SU-DHL-6 (cell line): ENCODE measurements around the gene CASP9.
"Not testable (repeated sequence)": the region's sequence is repeated elsewhere in the genome, so short reads cannot be mapped to it uniquely, and the experiment has no call there.

Experiments
- H2AFZ ChIP-seq: fragments of 200-600 bp; sonication (generic); 2 replicates; pipeline ENCODE4 v1.6.1; 2014; ENCODE audit warnings: low read depth, mild to moderate bottlenecking, moderate library complexity, mixed read lengths, antibody characterized with exemption, low read length; ENCODE audit not compliant: severe bottlenecking
- H3F3A ChIP-seq: fragments of 200-600 bp; shearing (Covaris generic); 2 replicates; pipeline ENCODE4 v1.6.0; 2016; ENCODE audit warnings: antibody characterized with exemption, mild to moderate bottlenecking; ENCODE audit not compliant: insufficient read depth
- H3K27ac ChIP-seq: fragments of 200-600 bp; sonication (generic); 2 replicates; pipeline ENCODE4 v1.5.1; 2016; ENCODE audit warnings: low read depth, mild to moderate bottlenecking, low read length, moderate library complexity, mixed read lengths
- H3K27me3 ChIP-seq: fragments of 200-600 bp; sonication (generic), shearing (Covaris generic); 2 replicates; pipeline ENCODE4 v1.6.0; 2014; ENCODE audit warnings: mild to moderate bottlenecking, low read length
- H3K36me3 ChIP-seq: fragments of 200-600 bp; sonication (generic); 2 replicates; pipeline ENCODE4 v1.6.1; 2014; ENCODE audit warnings: mild to moderate bottlenecking, low read length, mixed read lengths
- H3K4me2 ChIP-seq: fragments of 300-600, 200-600 bp; shearing (Covaris generic), sonication (generic); 2 replicates; pipeline ENCODE4 v1.6.0; 2014; ENCODE audit warnings: low read length, low read depth, mild to moderate bottlenecking; ENCODE audit not compliant: poor library complexity, severe bottlenecking
- H3K4me3 ChIP-seq: fragments of 200-600 bp; sonication (generic); 2 replicates; pipeline ENCODE4 v1.5.1; 2014; ENCODE audit warnings: antibody characterized with exemption, low read length, mild to moderate bottlenecking, mixed read lengths; ENCODE audit not compliant: insufficient read depth, poor library complexity, severe bottlenecking
- H3K79me2 ChIP-seq: fragments of 200-600 bp; sonication (generic); 2 replicates; pipeline ENCODE4 v1.6.1; 2014; ENCODE audit warnings: mild to moderate bottlenecking, low read length, moderate library complexity; ENCODE audit not compliant: insufficient read depth
- H3K9ac ChIP-seq: fragments of 200-600 bp; sonication (generic); 2 replicates; pipeline ENCODE4 v1.7.0; 2014; ENCODE audit warnings: mild to moderate bottlenecking, low read length
- H3K9me2 ChIP-seq: fragments of 200-600 bp; sonication (generic); replicated peaks from 2 replicates; pipeline ENCODE4 v1.6.1; 2014; ENCODE audit warnings: low read length; ENCODE audit not compliant: insufficient read depth
- H3K9me3 ChIP-seq: fragments of 200-600 bp; sonication (generic); 2 replicates; pipeline ENCODE4 v1.6.1; 2014; ENCODE audit warnings: low read length, mixed read lengths; ENCODE audit not compliant: insufficient read depth
- H4K20me1 ChIP-seq: fragments of 200-600 bp; sonication (generic); 2 replicates; pipeline ENCODE4 v1.6.1; 2014; ENCODE audit warnings: low read depth, mild to moderate bottlenecking, antibody characterized with exemption, low read length, moderate library complexity, mixed read lengths
- EZH2phosphoT487 ChIP-seq: fragments of 200-600 bp; sonication (generic), shearing (Covaris generic); conservative IDR thresholded peaks from 2 replicates; pipeline ENCODE4 v1.6.1; 2018; ENCODE audit warnings: mild to moderate bottlenecking, antibody characterized with exemption, low read length, moderate library complexity, mixed read lengths
- TF ChIP-seq, protein P1 (sequence below): fragments of 200-600 bp; sonication (generic); IDR thresholded peaks from one replicate; pipeline ENCODE4 v1.5.1; 2017; ENCODE audit warnings: antibody characterized with exemption, mild to moderate bottlenecking, low read length, moderate library complexity; ENCODE audit not compliant: insufficient read depth, poor library complexity, severe bottlenecking

The CASP9 gene

DNA sequence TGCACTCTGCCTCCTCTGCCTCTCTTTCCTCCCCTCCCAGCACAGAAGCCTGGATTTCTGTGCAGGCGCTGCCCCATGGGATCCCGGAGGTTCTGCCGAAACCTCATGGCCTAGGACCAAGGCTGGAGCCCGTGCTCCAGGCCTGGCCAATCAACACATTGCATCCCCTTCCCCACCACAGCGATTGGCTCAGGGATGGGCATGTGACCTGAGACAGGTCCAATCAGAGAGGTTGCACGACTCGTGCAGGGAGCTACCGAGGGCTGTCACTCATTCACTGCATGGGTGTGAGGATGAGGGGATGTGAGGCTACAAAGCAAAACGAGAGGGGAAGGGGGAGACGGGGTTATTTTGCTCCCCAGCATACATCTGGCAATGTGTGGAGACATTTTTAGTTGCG lies 51.4 kb downstream of the CASP9 start:
- Histone ChIP-seq H3K4me3 (no peak overlapping the region), H3K9me3 (no peaks in the 10 kb centered on the region), H3K27ac (no peak overlapping the region), H3K9me2 (no peaks in the 10 kb centered on the region), H3K9ac (no peak overlapping the region), H3K79me2 (no peaks in the 10 kb centered on the region), H3K27me3 (no peaks in the 10 kb centered on the region), H3F3A (no peaks in the 10 kb centered on the region), H3K36me3 (no peaks in the 10 kb centered on the region), H2AFZ (no peak overlapping the region), H4K20me1 (no peaks in the 10 kb centered on the region), H3K4me2 (no peak overlapping the region)
- TF ChIP-seq, protein P1, sequence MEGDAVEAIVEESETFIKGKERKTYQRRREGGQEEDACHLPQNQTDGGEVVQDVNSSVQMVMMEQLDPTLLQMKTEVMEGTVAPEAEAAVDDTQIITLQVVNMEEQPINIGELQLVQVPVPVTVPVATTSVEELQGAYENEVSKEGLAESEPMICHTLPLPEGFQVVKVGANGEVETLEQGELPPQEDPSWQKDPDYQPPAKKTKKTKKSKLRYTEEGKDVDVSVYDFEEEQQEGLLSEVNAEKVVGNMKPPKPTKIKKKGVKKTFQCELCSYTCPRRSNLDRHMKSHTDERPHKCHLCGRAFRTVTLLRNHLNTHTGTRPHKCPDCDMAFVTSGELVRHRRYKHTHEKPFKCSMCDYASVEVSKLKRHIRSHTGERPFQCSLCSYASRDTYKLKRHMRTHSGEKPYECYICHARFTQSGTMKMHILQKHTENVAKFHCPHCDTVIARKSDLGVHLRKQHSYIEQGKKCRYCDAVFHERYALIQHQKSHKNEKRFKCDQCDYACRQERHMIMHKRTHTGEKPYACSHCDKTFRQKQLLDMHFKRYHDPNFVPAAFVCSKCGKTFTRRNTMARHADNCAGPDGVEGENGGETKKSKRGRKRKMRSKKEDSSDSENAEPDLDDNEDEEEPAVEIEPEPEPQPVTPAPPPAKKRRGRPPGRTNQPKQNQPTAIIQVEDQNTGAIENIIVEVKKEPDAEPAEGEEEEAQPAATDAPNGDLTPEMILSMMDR: no peak

GRCh38 chr1:15471723-15472122 lies 52.3 kb downstream of the CASP9 start:
- H4K20me1 ChIP-seq, H3K36me3 ChIP-seq, H3K9me2 ChIP-seq, H3K9ac ChIP-seq, H3K79me2 ChIP-seq, H3K4me2 ChIP-seq, H3K27me3 ChIP-seq, H3K4me3 ChIP-seq, H3K27ac ChIP-seq, H2AFZ ChIP-seq, H3F3A ChIP-seq, H3K9me3 ChIP-seq: not testable (repeated sequence)

GRCh38 chr1:15471067-15471466 lies 52.9 kb downstream of the CASP9 start:
- H3K9me3 ChIP-seq, H3K36me3 ChIP-seq, H3K4me2 ChIP-seq, H3F3A ChIP-seq, H3K9me2 ChIP-seq, H3K4me3 ChIP-seq, H3K9ac ChIP-seq, H3K27ac ChIP-seq, H2AFZ ChIP-seq, H3K79me2 ChIP-seq, H3K27me3 ChIP-seq, H4K20me1 ChIP-seq: not testable (repeated sequence)

DNA sequence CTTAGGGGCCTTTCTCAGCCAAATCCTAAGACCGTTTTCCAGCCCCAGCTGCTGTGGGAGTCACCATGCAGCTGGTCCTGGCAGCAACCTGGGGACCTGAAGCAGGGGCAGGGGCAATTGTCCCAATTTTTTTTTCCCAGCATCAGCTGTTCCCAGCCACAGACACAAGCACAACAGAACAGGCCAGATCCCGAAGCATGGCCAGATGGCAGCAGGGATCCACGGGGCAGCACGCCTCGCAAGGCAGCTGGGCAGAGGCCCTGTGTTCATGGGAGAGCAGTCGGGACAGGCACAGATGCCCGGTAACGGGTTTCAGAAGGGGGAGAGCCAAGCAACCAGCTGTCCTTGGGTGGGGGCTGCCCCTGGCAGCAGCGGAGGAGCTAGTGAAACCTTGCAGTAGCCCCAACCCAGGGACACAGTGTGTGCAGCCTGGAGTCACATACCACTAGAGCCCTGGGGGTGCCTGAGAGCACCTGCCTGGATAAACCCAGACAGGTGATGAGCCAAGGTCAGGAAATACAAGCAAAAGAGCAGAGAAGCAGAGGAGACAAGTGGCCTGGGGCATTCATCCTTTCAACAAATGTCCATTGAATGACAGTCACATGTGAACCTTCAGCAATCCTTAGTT lies 54.1 kb downstream of the CASP9 start:
- not testable (repeated sequence) for H3K27ac ChIP-seq, H3K4me2 ChIP-seq, H3K9me3 ChIP-seq, H4K20me1 ChIP-seq, H3K9ac ChIP-seq, H3K79me2 ChIP-seq, H3F3A ChIP-seq, H3K9me2 ChIP-seq, H3K36me3 ChIP-seq, H3K4me3 ChIP-seq, H3K27me3 ChIP-seq, H2AFZ ChIP-seq

- Histone ChIP-seq H3K9me3 (no peaks in the 10 kb centered on the region), H2AFZ (no peak overlapping the region), H3K4me2 (no peak overlapping the region), H3K36me3 (no peaks in the 10 kb centered on the region), H3K4me3 (no peak overlapping the region), H3K27ac (no peak overlapping the region), H3K27me3 (no peaks in the 10 kb centered on the region), H4K20me1 (no peaks in the 10 kb centered on the region), H3F3A (no peaks in the 10 kb centered on the region), H3K9me2 (no peaks in the 10 kb centered on the region), H3K9ac (no peak overlapping the region), H3K79me2 (no peaks in the 10 kb centered on the region)
- no peak for TF ChIP-seq EZH2phosphoT487
- TF ChIP-seq, protein P1: no peak
These were observed 54.7 kb downstream of the CASP9 start for GRCh38 chr1:15469361-15469760.
